Prostate gland (tissue), 2 donors: ENCODE measurements around the gene PCDHB11.

Experiments
- CTCF ChIP-seq, 4 experiments: fragments of 200-600 bp in 2 of 4; fragments of 450-650 bp in 2 of 4; sonication (generic) in 2 of 4; IDR thresholded peaks; 1 replicate in 3 of 4; 2 replicates in 1 of 4; pipeline ENCODE4 v1.5.1; 2016 to 2019; ENCODE audit warnings: antibody characterized with exemption in 4 of 4, mild to moderate bottlenecking in 2 of 4, moderate library complexity in 2 of 4
- POLR2AphosphoS5 ChIP-seq: sonication (generic); formaldehyde crosslinking; IDR thresholded peaks from one replicate; pipeline ENCODE4 v1.6.1; 2017; ENCODE audit warnings: antibody characterized with exemption

GRCh38 chr5:141223112-141223783, 23.8 kb downstream of the PCDHB11 start, which contains the start of gene PCDHB14:
- TF ChIP-seq CTCF (IDR thresholded peaks at IDR 0.05) (no peak), POLR2AphosphoS5 (no peak)
